ENCODE results near the gene RAD51B.

- TF ChIP-seq, protein P1, sequence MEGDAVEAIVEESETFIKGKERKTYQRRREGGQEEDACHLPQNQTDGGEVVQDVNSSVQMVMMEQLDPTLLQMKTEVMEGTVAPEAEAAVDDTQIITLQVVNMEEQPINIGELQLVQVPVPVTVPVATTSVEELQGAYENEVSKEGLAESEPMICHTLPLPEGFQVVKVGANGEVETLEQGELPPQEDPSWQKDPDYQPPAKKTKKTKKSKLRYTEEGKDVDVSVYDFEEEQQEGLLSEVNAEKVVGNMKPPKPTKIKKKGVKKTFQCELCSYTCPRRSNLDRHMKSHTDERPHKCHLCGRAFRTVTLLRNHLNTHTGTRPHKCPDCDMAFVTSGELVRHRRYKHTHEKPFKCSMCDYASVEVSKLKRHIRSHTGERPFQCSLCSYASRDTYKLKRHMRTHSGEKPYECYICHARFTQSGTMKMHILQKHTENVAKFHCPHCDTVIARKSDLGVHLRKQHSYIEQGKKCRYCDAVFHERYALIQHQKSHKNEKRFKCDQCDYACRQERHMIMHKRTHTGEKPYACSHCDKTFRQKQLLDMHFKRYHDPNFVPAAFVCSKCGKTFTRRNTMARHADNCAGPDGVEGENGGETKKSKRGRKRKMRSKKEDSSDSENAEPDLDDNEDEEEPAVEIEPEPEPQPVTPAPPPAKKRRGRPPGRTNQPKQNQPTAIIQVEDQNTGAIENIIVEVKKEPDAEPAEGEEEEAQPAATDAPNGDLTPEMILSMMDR (IDR thresholded peaks at IDR 0.05) = no peak
- TF ChIP-seq POLR2A (IDR thresholded peaks at IDR 0.05) (no peak), EP300 (IDR thresholded peaks at IDR 0.05) (no peak), POLR2AphosphoS5 (IDR thresholded peaks at IDR 0.05) (no peak)
These were observed 772.2 kb downstream of the RAD51B start for GRCh38 chr14:68591786-68592185.

All from upper lobe of left lung (tissue), 4 donors.